GM12878 (cell line): ENCODE measurements around the gene ATP5PO. TPM values are rescaled to one million over a fixed set of nuclear protein-coding genes. Genes with fewer than 3 reads are reported as not detected.

Experiments used
- ATAC-seq: fragments of 200-7000 bp; cut with Tn5 transposase; 3 replicates; pipeline ENCODE4 v1.9.1; 2020; ENCODE audit warnings: mild to moderate bottlenecking, moderate library complexity
- BruUV-seq: library from RNA; stranded (reverse); fragments of 400-500 nt; replicated peaks from 2 replicates; lab custom pipeline; 2021; lab: Mats Ljungman, UMichigan
- CTCF ChIA-PET: fragments of 300-600 bp; sonication (Branson Sonifier 250); formaldehyde crosslinking; extraction: SDS; loops from one replicate; lab custom pipeline; 2021; ENCODE audit warnings: inconsistent platforms; lab: Yijun Ruan, JAX
- POLR2A ChIA-PET: fragments of 350-600 bp; formaldehyde crosslinking; extraction: SDS; loops from one replicate; lab custom pipeline; 2021; ENCODE audit warnings: inconsistent platforms; lab: Charles Lee
- RAD21 ChIA-PET: fragments of 300-600 bp; sonication (Branson Sonifier 250); formaldehyde crosslinking; loops from one replicate; lab custom pipeline; 2023; ENCODE audit warnings: antibody characterized with exemption; ENCODE audit not compliant: unreplicated experiment; lab: Charles Lee
- SMC1A ChIA-PET: fragments of 300-600 bp; sonication (Branson Sonifier 250); formaldehyde crosslinking; loops from one replicate; lab custom pipeline; 2023; ENCODE audit not compliant: unreplicated experiment, uncharacterized antibody; lab: Charles Lee
- DNase-seq: peaks from one replicate; pipeline ENCODE4 v3.0.0-alpha.2; 2011; ENCODE audit warnings: low read depth, low spot score
- FAIRE-seq: peaks from 3 replicates; lab custom pipeline; 2011; peaks lifted over from hg19 to GRCh38; lab: Jason Lieb, UNC
- H2AFZ ChIP-seq: 2 replicates; pipeline ENCODE4 v1.6.0; 2011; ENCODE audit warnings: low read depth, low read length, control low read depth; ENCODE audit not compliant: control insufficient read depth
- H3K27ac ChIP-seq: 2 replicates; pipeline ENCODE4 v1.5.1; 2011; ENCODE audit warnings: control low read depth; ENCODE audit not compliant: control insufficient read depth, insufficient read depth
- H3K27me3 ChIP-seq, 2 experiments: replicated peaks in 1 of 2; 2 replicates each; pipeline versions ENCODE4 v1.6.0 to v1.6.1; 2011; ENCODE audit warnings: low read length in 1 of 2; ENCODE audit not compliant: control insufficient read depth in 2 of 2, insufficient read depth in 2 of 2
- H3K36me3 ChIP-seq, 2 experiments: 2 replicates each; pipeline ENCODE4 v1.5.1; 2011; ENCODE audit warnings: low read length in 1 of 2; ENCODE audit not compliant: control insufficient read depth in 2 of 2, insufficient read depth in 2 of 2
- H3K4me1 ChIP-seq: 2 replicates; pipeline ENCODE4 v1.6.1; 2011; ENCODE audit warnings: mild to moderate bottlenecking, low read length, moderate library complexity, mixed read lengths; ENCODE audit not compliant: control insufficient read depth, insufficient read depth
- H3K4me2 ChIP-seq: 2 replicates; pipeline ENCODE4 v1.6.0; 2011; ENCODE audit warnings: control low read depth; ENCODE audit not compliant: control insufficient read depth, insufficient read depth
- H3K4me3 ChIP-seq: fragments of 200-600 bp; sonication (generic); 2 replicates; pipeline ENCODE4 v1.5.1; 2016
- H3K79me2 ChIP-seq: 2 replicates; pipeline ENCODE4 v1.6.0; 2011; ENCODE audit warnings: low read length; ENCODE audit not compliant: control insufficient read depth, insufficient read depth
- H3K9ac ChIP-seq: 2 replicates; pipeline ENCODE4 v1.8.0; 2011; ENCODE audit warnings: low read length, control low read depth, mixed read lengths; ENCODE audit not compliant: control insufficient read depth, insufficient read depth
- H3K9me3 ChIP-seq: replicated peaks from 3 replicates; pipeline ENCODE4 v1.5.1; 2011; ENCODE audit warnings: mild to moderate bottlenecking, low read length; ENCODE audit not compliant: control insufficient read depth, insufficient read depth
- H4K20me1 ChIP-seq: 2 replicates; pipeline ENCODE4 v1.6.0; 2011; ENCODE audit not compliant: control insufficient read depth, insufficient read depth
- BCL11A ChIP-seq: IDR thresholded peaks from 2 replicates; pipeline ENCODE4 v1.6.1; 2011; ENCODE audit warnings: low read depth, low read length
- CBX5 ChIP-seq: sonication (generic); IDR thresholded peaks from 2 replicates; pipeline ENCODE4 v1.6.1; 2016; ENCODE audit warnings: low read depth, moderate library complexity, mild to moderate bottlenecking, inconsistent platforms
- CHD2 ChIP-seq: IDR thresholded peaks from 2 replicates; pipeline ENCODE4 v1.6.1; 2011; ENCODE audit warnings: low read depth, low read length, improper control_type of control experiment, borderline replicate concordance
- FOS ChIP-seq: IDR thresholded peaks from 3 replicates; pipeline ENCODE4 v1.6.1; 2011; ENCODE audit warnings: borderline replicate concordance; ENCODE audit not compliant: insufficient read length; ENCODE audit errors: extremely low read depth
- GATAD2B ChIP-seq: fragments of 450-650 bp; conservative IDR thresholded peaks from 2 replicates; pipeline ENCODE4 v1.6.1; 2017; ENCODE audit warnings: low read depth, mild to moderate bottlenecking, moderate library complexity
- NFXL1 ChIP-seq: fragments of 450-650 bp; IDR thresholded peaks from 2 replicates; pipeline ENCODE4 v1.6.1; 2017; ENCODE audit warnings: antibody characterized with exemption, mild to moderate bottlenecking, borderline replicate concordance
- SIX5 ChIP-seq: IDR thresholded peaks from 2 replicates; pipeline ENCODE4 v1.6.1; 2011; ENCODE audit warnings: mild to moderate bottlenecking, low read depth, low read length, moderate library complexity; ENCODE audit not compliant: severe bottlenecking
- WGBS: methylation state at CpG from one replicate; pipeline ENCODE4 v1.1.6; 2016; ENCODE audit warnings: low lambda C conversion rate; ENCODE audit not compliant: insufficient replicate concordance, insufficient coverage; ENCODE audit errors: missing lambda C conversion rate; 5-methylcytosine and 5-hydroxymethylcytosine counted together
- in situ Hi-C: fragments of 300-500 bp; cut with MboI; formaldehyde crosslinking; loops from 9 replicates; pipeline ENCODE4 v1.14.3; 2018; ENCODE audit warnings: mixed read lengths
- intact Hi-C: fragments of 100-400 bp; cut with micrococcal nuclease; formaldehyde crosslinking; loops from one replicate; pipeline ENCODE4 v1.14.2; 2022; ENCODE audit not compliant: unreplicated experiment
- polyA plus RNA-seq, 11 experiments: library from polyadenylated mRNA; depleted of rRNA in 4 of 11; unstranded in 6 of 11; stranded (reverse) in 5 of 11; fragments of >200 nt; fragmentation: Nextera tagmentation in 4 of 11; fragmentation: Illumina TruSeq in 1 of 11; extraction: Ambion mirVana in 4 of 11; extraction: Trizol in 1 of 11; gene quantifications; 1 replicate in 1 of 11; 2 replicates in 10 of 11; pipeline versions ENCODE4 v1.2.1 to v1.2.3, GENCODE V29; 2011 to 2016; ENCODE audit warnings: inconsistent platforms in 2 of 11, missing spikeins in 2 of 11, low read depth in 1 of 11
- total RNA-seq, 4 experiments: library from RNA; depleted of rRNA in 3 of 4; stranded (reverse); fragments of >200 nt in 3 of 4; fragmentation: Illumina TruSeq in 1 of 4; extraction: Trizol in 1 of 4; gene quantifications; 2 replicates each; pipeline versions ENCODE4 v1.2.1 to v1.2.3, GENCODE V29; 2013 to 2021

The ATP5PO gene
- total and polyA plus RNA-seq, 10 of the 15 experiments (the other 5 are each of a cell fraction or from before 2014, with no cell fraction given), result 251 to 1,656 (median 470) TPM

DNA sequence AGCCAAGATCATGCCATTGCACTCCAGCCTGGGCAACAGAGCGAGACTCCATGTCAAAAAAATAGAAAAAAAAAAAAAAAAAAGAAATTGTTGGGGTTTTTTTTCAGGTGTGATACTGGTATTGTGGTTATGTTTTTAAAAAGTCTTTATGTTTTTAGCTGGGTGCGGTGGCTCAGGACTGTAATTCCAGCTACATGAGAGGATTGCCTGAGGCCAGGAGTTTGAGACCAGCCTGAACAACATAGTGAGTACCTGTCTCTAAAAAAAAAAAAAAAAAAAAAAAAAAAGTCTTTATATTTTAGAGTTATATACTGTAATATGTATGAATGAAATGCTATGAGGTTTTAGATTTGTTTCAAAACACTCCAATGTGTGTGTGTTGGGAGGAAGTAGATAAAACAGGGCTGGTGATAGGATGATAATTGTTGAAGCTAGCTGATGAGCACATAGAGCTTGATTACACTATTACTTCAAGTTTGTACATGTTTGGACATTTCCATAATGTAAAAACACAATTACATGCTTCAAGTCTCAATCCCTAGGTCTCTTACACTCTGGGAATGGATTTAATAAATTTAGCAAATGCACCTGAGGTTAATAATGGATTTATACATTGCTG lies 30.2 kb upstream of the ATP5PO start:
- no peak overlapping the region for H3K27ac ChIP-seq
- RAD21 ChIA-PET, result interaction anchor here (0.6 to 9.1 kb wide), 5 partner anchors 22 to 136 kb away, joined by 3 to 182 read pairs (median 6); no protein-coding TSS in a partner anchor
- H3K4me3 ChIP-seq, result no peak overlapping the region
- POLR2A ChIA-PET, result interaction anchor here (0.6 to 0.7 kb wide), 4 partner anchors 8 to 131 kb away, joined by 3 to 6 read pairs (median 4); no protein-coding TSS in a partner anchor
- no TSS peak for BruUV-seq
- CTCF ChIA-PET, result interaction anchor here (0.6 to 5.6 kb wide), 4 partner anchors 22 to 733 kb away, joined by 3 to 71 read pairs (median 4); no protein-coding TSS in a partner anchor
- H2AFZ ChIP-seq, result no peak overlapping the region
- no peak overlapping the region for H3K9ac ChIP-seq
- in situ Hi-C loops (loop anchor here (5.0 kb wide), 1 partner anchor 127 kb away; the partner anchor contains the start of genes MRPS6 and SLC5A3), intact Hi-C loops (no loop called here)
- SMC1A ChIA-PET, result interaction anchor here (1.1 to 9.4 kb wide), 5 partner anchors 8 to 75 kb away, joined by 3 to 169 read pairs (median 6); no protein-coding TSS in a partner anchor
- H3K4me2 ChIP-seq, result no peak overlapping the region
- TF ChIP-seq GATAD2B, result no peak
- TF ChIP-seq NFXL1, result no peak
- no peak for TF ChIP-seq FOS
- no peak for TF ChIP-seq CHD2
- no peak for TF ChIP-seq BCL11A
- no peak for TF ChIP-seq SIX5
- TF ChIP-seq CBX5, result no peak
- H3K79me2 ChIP-seq, result no peaks in the 10 kb centered on the region
- ATAC-seq, result no peak
- FAIRE-seq, result no peak
- 79% methylated on average over 1 of the region's 2 CpGs for WGBS
- H3K4me1 ChIP-seq, result peaks cover 38% of the 10 kb centered on the region
- no peaks in the 10 kb centered on the region for H4K20me1 ChIP-seq
- peaks cover 2% of the 10 kb centered on the region; the same call in 2 of the 3 replicates for H3K9me3 ChIP-seq
- no peaks in the 10 kb centered on the region for H3K27me3 ChIP-seq
- no peak for DNase-seq
- H3K36me3 ChIP-seq, result no peaks in the 10 kb centered on the region
